GM19351 (cell line): Measurements from ENCODE around the gene TMEM63C.
"Not testable (repeated sequence)": the region's sequence is repeated elsewhere in the genome, so short reads cannot be mapped to it uniquely, and the experiment has no call there.

ENCODE experiments used
- ATAC-seq: cut with Tn5 transposase; IDR thresholded peaks from one replicate; pipeline ENCODE4 v1.9.1; 2021; ENCODE audit warnings: mild to moderate bottlenecking, moderate library complexity; ENCODE audit not compliant: unreplicated experiment

The TMEM63C gene

GRCh38 chr14:77275601-77276017 lies 94.0 kb downstream of the TMEM63C start:
- no peak for ATAC-seq

GRCh38 chr14:77276295-77276935 lies 94.8 kb downstream of the TMEM63C start:
- ATAC-seq = no peak

- no peak for ATAC-seq
Measured at GRCh38 chr14:77276959-77277358, 95.4 kb downstream of the TMEM63C start.

GRCh38 chr14:77278461-77279230 lies 97.0 kb downstream of the TMEM63C start:
- no peak for ATAC-seq

- ATAC-seq = no peak
Measured at GRCh38 chr14:77279719-77280118, 98.1 kb downstream of the TMEM63C start.

- ATAC-seq = not testable (repeated sequence)
Measured at GRCh38 chr14:77280921-77281320, 99.3 kb downstream of the TMEM63C start.

- ATAC-seq = no peak
Measured at GRCh38 chr14:77281852-77282410, 100.3 kb downstream of the TMEM63C start.

- no peak for ATAC-seq
Measured at GRCh38 chr14:77284066-77284465, 102.5 kb downstream of the TMEM63C start.

GRCh38 chr14:77284466-77284865 lies 102.9 kb downstream of the TMEM63C start:
- ATAC-seq = no peak

GRCh38 chr14:77286576-77286975 lies 105.0 kb downstream of the TMEM63C start:
- no peak for ATAC-seq

- ATAC-seq = no peak
Measured at GRCh38 chr14:77290705-77291104, 109.1 kb downstream of the TMEM63C start.

- no peak for ATAC-seq
Measured at GRCh38 chr14:77296155-77296554, 114.6 kb downstream of the TMEM63C start.

- ATAC-seq = no peak
Measured at GRCh38 chr14:77296906-77297305, 115.3 kb downstream of the TMEM63C start.

GRCh38 chr14:77299771-77300170 lies 118.2 kb downstream of the TMEM63C start:
- ATAC-seq = no peak

- peak; percentile 81 for ATAC-seq
Measured at GRCh38 chr14:77301103-77301502, 119.5 kb downstream of the TMEM63C start.

GRCh38 chr14:77302926-77303325 lies 121.3 kb downstream of the TMEM63C start:
- ATAC-seq = no peak

GRCh38 chr14:77303417-77304156 lies 122.0 kb downstream of the TMEM63C start:
- ATAC-seq = peak; percentile 56

- ATAC-seq = no peak
Measured at GRCh38 chr14:77305696-77306095, 124.1 kb downstream of the TMEM63C start.

GRCh38 chr14:77306416-77306815 lies 124.8 kb downstream of the TMEM63C start:
- no peak for ATAC-seq

- ATAC-seq = no peak
Measured at GRCh38 chr14:77306851-77307496, 125.4 kb downstream of the TMEM63C start.
